HG03520 (cell line): ENCODE measurements around the gene ALOXE3.

Experiments used
- ATAC-seq: cut with Tn5 transposase; IDR thresholded peaks from one replicate; pipeline ENCODE4 v1.9.1; 2021; ENCODE audit warnings: mild to moderate bottlenecking, moderate library complexity; ENCODE audit not compliant: unreplicated experiment

The ALOXE3 gene

GRCh38 chr17:8154608-8155155 lies 36.4 kb upstream of the ALOXE3 start:
- ATAC-seq = no peak

GRCh38 chr17:8153957-8154607 lies 35.8 kb upstream of the ALOXE3 start:
- no peak for ATAC-seq

GRCh38 chr17:8153525-8153956 lies 35.2 kb upstream of the ALOXE3 start:
- ATAC-seq = no peak

GRCh38 chr17:8153031-8153451 lies 34.7 kb upstream of the ALOXE3 start:
- no peak for ATAC-seq

GRCh38 chr17:8152112-8152775 lies 33.9 kb upstream of the ALOXE3 start, which contains the start of gene PER1:
Gene PER1, minus strand, starts transcription at chr17:8152404. Its CDS starts 1,698 bp downstream, at chr17:8150706.
- ATAC-seq = no peak

- ATAC-seq = no peak
Measured at GRCh38 chr17:8151641-8152111, 33.4 kb upstream of the ALOXE3 start.

- peak; percentile 43 for ATAC-seq
Measured at GRCh38 chr17:8151120-8151640, 32.9 kb upstream of the ALOXE3 start.

GRCh38 chr17:8150194-8151119 lies 32.1 kb upstream of the ALOXE3 start:
- no peak for ATAC-seq

GRCh38 chr17:8149419-8150193 lies 31.3 kb upstream of the ALOXE3 start:
- ATAC-seq = no peak

- no peak for ATAC-seq
Measured at GRCh38 chr17:8148560-8148959, 30.2 kb upstream of the ALOXE3 start.

GRCh38 chr17:8147805-8148404 lies 29.6 kb upstream of the ALOXE3 start:
- ATAC-seq = no peak

GRCh38 chr17:8147141-8147804 lies 29.0 kb upstream of the ALOXE3 start:
- no peak for ATAC-seq

- no peak for ATAC-seq
Measured at GRCh38 chr17:8146381-8147140, 28.2 kb upstream of the ALOXE3 start.

- no peak for ATAC-seq
Measured at GRCh38 chr17:8145811-8146210, 27.5 kb upstream of the ALOXE3 start.

GRCh38 chr17:8144401-8145231 lies 26.3 kb upstream of the ALOXE3 start:
- no peak for ATAC-seq

- no peak for ATAC-seq
Measured at GRCh38 chr17:8143581-8144400, 25.5 kb upstream of the ALOXE3 start.
